HepG2 (cell line): Measurements from ENCODE around the gene TOX4. TPM values are rescaled to one million over a fixed set of nuclear protein-coding genes. Genes with fewer than 3 reads are reported as not detected.

Experiments
- CREM ChIP-seq, 2 experiments: sonication (generic) in 1 of 2; formaldehyde crosslinking in 1 of 2; IDR thresholded peaks; 2 replicates each; pipeline versions ENCODE4 v1.4.0 to v1.6.1; 2016 to 2020; ENCODE audit warnings: antibody characterized with exemption in 1 of 2, mild to moderate bottlenecking in 1 of 2, missing genetic modification reagents in 1 of 2
- FOXJ3 ChIP-seq: sonication (generic); formaldehyde crosslinking; IDR thresholded peaks from 2 replicates; pipeline ENCODE4 v1.4.0; 2020; ENCODE audit warnings: missing genetic modification reagents, mild to moderate bottlenecking, borderline replicate concordance
- HDAC2 ChIP-seq: sonication (generic); formaldehyde crosslinking; IDR thresholded peaks from 2 replicates; pipeline ENCODE4 v1.4.0; 2020; ENCODE audit warnings: missing genetic modification reagents
- MZF1 ChIP-seq: sonication (generic); formaldehyde crosslinking; IDR thresholded peaks from 2 replicates; pipeline ENCODE4 v1.8.1; 2023; ENCODE audit warnings: mild to moderate bottlenecking, missing genetic modification reagents, borderline replicate concordance
- SMC3 ChIP-seq: IDR thresholded peaks from 2 replicates; pipeline ENCODE4 v1.6.1; 2011; ENCODE audit warnings: low read length, improper control_type of control experiment
- ZBTB42 ChIP-seq: sonication (generic); formaldehyde crosslinking; IDR thresholded peaks from 2 replicates; pipeline ENCODE4 v1.5.0; 2020; ENCODE audit warnings: mild to moderate bottlenecking, missing genetic modification reagents
- ZMYM3 ChIP-seq: sonication (generic); formaldehyde crosslinking; IDR thresholded peaks from 2 replicates; pipeline ENCODE4 v1.5.1; 2020; ENCODE audit warnings: mild to moderate bottlenecking, missing genetic modification reagents
- ZNF564 ChIP-seq: sonication (generic); formaldehyde crosslinking; IDR thresholded peaks from 2 replicates; pipeline ENCODE4 v1.8.1; 2023; ENCODE audit warnings: mild to moderate bottlenecking, missing genetic modification reagents
- ZNF776 ChIP-seq: sonication (generic); formaldehyde crosslinking; IDR thresholded peaks from 2 replicates; pipeline ENCODE4 v1.4.0; 2020; ENCODE audit warnings: mild to moderate bottlenecking, missing genetic modification reagents
- ZNF883 ChIP-seq: sonication (generic); formaldehyde crosslinking; IDR thresholded peaks from 2 replicates; pipeline ENCODE4 v1.5.1; 2020; ENCODE audit warnings: mild to moderate bottlenecking, missing genetic modification reagents; ENCODE audit errors: not compliant biosample characterization
- ZZZ3 ChIP-seq: sonication (generic); formaldehyde crosslinking; IDR thresholded peaks from 2 replicates; pipeline ENCODE4 v1.4.0; 2020; ENCODE audit warnings: missing genetic modification reagents, mild to moderate bottlenecking, borderline replicate concordance
- polyA plus RNA-seq, 8 experiments: library from polyadenylated mRNA; depleted of rRNA in 3 of 8; stranded (reverse) in 7 of 8; unstranded in 1 of 8; fragments of >200 nt; fragmentation: Illumina TruSeq in 4 of 8; extraction: Trizol in 4 of 8; gene quantifications; 2 replicates each; pipeline versions ENCODE4 v1.2.1 to v1.2.3, GENCODE V29; 2011 to 2016; ENCODE audit warnings: low read depth in 4 of 8, missing spikeins in 1 of 8, mixed read lengths in 1 of 8; ENCODE audit not compliant: insufficient read depth in 1 of 8
- total RNA-seq, 5 experiments: library from RNA; depleted of rRNA; stranded (reverse); fragments of >200 nt; fragmentation: Illumina TruSeq; extraction: Trizol; gene quantifications; 2 replicates each; pipeline ENCODE4 v1.2.3, GENCODE V29; 2016; ENCODE audit warnings: low read depth in 1 of 5
- TF ChIP-seq, protein P1 (sequence below): sonication (generic); formaldehyde crosslinking; IDR thresholded peaks from 2 replicates; pipeline ENCODE4 v1.4.0; 2020; ENCODE audit warnings: missing genetic modification reagents, borderline replicate concordance
- TF ChIP-seq, protein P2 (sequence below): sonication (generic); formaldehyde crosslinking; IDR thresholded peaks from 2 replicates; pipeline ENCODE4 v1.4.0; 2020; ENCODE audit warnings: mild to moderate bottlenecking, missing genetic modification reagents
- TF ChIP-seq, protein P3 (sequence below): sonication (generic); formaldehyde crosslinking; IDR thresholded peaks from 2 replicates; pipeline ENCODE4 v1.8.0; 2022; ENCODE audit warnings: mild to moderate bottlenecking, missing genetic modification reagents, borderline replicate concordance
- TF ChIP-seq, protein P4 (sequence below): sonication (generic); formaldehyde crosslinking; IDR thresholded peaks from 2 replicates; pipeline ENCODE4 v1.8.1; 2022; ENCODE audit warnings: mild to moderate bottlenecking, missing genetic modification reagents
- TF ChIP-seq, protein P5 (sequence below): sonication (generic); formaldehyde crosslinking; IDR thresholded peaks from 2 replicates; pipeline ENCODE4 v1.4.0; 2020; ENCODE audit warnings: missing genetic modification reagents

TOX4 gene
- total and polyA plus RNA-seq, 2 of the 13 experiments (the other 11 are each of a cell fraction or from before 2014, with no cell fraction given): 71.8 to 163 TPM

DNA sequence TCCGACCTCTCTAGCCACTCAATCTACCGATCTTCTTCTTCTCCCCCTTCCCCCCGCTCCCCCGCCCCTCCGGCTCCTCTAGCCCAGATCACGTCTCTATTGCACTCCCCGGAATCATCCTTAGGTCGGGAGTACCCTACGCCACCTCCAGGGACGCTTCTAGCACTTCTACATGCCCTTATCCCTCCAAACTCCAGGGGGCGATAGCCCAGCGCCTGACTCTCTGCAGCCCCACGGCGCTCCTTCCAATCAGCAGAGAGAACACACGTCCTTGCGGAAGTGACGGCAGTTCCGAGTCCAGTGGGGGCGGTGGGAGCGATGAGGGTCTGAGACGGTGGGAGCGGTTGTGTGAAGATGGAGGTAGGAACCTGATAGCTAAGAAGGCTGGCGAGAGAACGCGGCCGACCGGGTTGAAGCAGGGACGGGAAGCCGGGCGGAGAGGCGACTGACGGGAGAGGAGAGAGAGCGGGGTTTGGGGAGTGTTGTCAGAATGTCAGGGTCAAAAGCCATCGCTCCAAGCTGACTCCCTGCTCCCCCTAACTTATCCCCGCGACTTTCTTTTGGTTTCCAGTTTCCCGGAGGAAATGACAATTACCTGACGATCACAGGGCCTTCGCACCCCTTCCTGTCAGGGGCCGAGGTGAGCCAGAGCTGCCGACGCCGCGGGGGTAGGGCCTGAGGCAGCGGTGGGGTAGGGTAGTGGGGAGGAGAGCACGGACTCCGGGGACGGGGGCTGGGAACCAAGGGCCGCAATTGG is at the start of gene TOX4, which contains the start of gene RAB2B (continued):
- TF ChIP-seq, protein P1, sequence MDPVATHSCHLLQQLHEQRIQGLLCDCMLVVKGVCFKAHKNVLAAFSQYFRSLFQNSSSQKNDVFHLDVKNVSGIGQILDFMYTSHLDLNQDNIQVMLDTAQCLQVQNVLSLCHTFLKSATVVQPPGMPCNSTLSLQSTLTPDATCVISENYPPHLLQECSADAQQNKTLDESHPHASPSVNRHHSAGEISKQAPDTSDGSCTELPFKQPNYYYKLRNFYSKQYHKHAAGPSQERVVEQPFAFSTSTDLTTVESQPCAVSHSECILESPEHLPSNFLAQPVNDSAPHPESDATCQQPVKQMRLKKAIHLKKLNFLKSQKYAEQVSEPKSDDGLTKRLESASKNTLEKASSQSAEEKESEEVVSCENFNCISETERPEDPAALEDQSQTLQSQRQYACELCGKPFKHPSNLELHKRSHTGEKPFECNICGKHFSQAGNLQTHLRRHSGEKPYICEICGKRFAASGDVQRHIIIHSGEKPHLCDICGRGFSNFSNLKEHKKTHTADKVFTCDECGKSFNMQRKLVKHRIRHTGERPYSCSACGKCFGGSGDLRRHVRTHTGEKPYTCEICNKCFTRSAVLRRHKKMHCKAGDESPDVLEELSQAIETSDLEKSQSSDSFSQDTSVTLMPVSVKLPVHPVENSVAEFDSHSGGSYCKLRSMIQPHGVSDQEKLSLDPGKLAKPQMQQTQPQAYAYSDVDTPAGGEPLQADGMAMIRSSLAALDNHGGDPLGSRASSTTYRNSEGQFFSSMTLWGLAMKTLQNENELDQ: no peak
- peak; percentile 81 for TF ChIP-seq ZNF564
- TF ChIP-seq, protein P2, sequence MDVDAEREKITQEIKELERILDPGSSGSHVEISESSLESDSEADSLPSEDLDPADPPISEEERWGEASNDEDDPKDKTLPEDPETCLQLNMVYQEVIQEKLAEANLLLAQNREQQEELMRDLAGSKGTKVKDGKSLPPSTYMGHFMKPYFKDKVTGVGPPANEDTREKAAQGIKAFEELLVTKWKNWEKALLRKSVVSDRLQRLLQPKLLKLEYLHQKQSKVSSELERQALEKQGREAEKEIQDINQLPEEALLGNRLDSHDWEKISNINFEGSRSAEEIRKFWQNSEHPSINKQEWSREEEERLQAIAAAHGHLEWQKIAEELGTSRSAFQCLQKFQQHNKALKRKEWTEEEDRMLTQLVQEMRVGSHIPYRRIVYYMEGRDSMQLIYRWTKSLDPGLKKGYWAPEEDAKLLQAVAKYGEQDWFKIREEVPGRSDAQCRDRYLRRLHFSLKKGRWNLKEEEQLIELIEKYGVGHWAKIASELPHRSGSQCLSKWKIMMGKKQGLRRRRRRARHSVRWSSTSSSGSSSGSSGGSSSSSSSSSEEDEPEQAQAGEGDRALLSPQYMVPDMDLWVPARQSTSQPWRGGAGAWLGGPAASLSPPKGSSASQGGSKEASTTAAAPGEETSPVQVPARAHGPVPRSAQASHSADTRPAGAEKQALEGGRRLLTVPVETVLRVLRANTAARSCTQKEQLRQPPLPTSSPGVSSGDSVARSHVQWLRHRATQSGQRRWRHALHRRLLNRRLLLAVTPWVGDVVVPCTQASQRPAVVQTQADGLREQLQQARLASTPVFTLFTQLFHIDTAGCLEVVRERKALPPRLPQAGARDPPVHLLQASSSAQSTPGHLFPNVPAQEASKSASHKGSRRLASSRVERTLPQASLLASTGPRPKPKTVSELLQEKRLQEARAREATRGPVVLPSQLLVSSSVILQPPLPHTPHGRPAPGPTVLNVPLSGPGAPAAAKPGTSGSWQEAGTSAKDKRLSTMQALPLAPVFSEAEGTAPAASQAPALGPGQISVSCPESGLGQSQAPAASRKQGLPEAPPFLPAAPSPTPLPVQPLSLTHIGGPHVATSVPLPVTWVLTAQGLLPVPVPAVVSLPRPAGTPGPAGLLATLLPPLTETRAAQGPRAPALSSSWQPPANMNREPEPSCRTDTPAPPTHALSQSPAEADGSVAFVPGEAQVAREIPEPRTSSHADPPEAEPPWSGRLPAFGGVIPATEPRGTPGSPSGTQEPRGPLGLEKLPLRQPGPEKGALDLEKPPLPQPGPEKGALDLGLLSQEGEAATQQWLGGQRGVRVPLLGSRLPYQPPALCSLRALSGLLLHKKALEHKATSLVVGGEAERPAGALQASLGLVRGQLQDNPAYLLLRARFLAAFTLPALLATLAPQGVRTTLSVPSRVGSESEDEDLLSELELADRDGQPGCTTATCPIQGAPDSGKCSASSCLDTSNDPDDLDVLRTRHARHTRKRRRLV: no peak
- TF ChIP-seq CREM (IDR thresholded peaks at IDR 0.05): peak; percentile 99
- TF ChIP-seq CREM (CRISPR knock-in tag; IDR thresholded peaks at IDR 0.05): peak; percentile 79; the same call in 1 of the 2 replicates
- TF ChIP-seq SMC3: peak; percentile 61
- TF ChIP-seq ZZZ3 (CRISPR knock-in tag): peak; percentile 97; the same call in 1 of the 2 replicates
- peak; percentile 86 for TF ChIP-seq HDAC2 (CRISPR knock-in tag)
- peak; percentile 47; the same call in 1 of the 2 replicates for TF ChIP-seq ZNF776 (CRISPR knock-in tag)
- peak; percentile 55; the same call in 1 of the 2 replicates for TF ChIP-seq FOXJ3 (CRISPR knock-in tag)
- TF ChIP-seq MZF1: no peak
- TF ChIP-seq ZNF883: peak; percentile 89
- peak; percentile 71; the same call in 1 of the 2 replicates for TF ChIP-seq ZMYM3 (CRISPR knock-in tag)
- TF ChIP-seq, protein P3, sequence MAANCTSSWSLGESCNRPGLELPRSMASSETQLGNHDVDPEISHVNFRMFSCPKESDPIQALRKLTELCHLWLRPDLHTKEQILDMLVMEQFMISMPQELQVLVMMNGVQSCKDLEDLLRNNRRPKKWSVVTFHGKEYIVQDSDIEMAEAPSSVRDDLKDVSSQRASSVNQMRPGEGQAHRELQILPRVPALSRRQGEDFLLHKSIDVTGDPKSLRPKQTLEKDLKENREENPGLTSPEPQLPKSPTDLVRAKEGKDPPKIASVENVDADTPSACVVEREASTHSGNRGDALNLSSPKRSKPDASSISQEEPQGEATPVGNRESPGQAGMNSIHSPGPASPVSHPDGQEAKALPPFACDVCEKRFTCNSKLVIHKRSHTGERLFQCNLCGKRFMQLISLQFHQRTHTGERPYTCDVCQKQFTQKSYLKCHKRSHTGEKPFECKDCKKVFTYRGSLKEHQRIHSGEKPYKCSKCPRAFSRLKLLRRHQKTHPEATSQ: peak; percentile 69
- TF ChIP-seq ZBTB42 (CRISPR knock-in tag): peak; percentile 88; the same call in 1 of the 2 replicates
- TF ChIP-seq, protein P4, sequence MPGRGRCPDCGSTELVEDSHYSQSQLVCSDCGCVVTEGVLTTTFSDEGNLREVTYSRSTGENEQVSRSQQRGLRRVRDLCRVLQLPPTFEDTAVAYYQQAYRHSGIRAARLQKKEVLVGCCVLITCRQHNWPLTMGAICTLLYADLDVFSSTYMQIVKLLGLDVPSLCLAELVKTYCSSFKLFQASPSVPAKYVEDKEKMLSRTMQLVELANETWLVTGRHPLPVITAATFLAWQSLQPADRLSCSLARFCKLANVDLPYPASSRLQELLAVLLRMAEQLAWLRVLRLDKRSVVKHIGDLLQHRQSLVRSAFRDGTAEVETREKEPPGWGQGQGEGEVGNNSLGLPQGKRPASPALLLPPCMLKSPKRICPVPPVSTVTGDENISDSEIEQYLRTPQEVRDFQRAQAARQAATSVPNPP (CRISPR knock-in tag): 0 out of 2 replicates have a peak, but pooled peaks have one; percentile 80
- TF ChIP-seq, protein P5, sequence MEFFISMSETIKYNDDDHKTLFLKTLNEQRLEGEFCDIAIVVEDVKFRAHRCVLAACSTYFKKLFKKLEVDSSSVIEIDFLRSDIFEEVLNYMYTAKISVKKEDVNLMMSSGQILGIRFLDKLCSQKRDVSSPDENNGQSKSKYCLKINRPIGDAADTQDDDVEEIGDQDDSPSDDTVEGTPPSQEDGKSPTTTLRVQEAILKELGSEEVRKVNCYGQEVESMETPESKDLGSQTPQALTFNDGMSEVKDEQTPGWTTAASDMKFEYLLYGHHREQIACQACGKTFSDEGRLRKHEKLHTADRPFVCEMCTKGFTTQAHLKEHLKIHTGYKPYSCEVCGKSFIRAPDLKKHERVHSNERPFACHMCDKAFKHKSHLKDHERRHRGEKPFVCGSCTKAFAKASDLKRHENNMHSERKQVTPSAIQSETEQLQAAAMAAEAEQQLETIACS (CRISPR knock-in tag): no peak
